AG04449 (cell line): ENCODE data around the gene TNRC6C.
"Not testable (repeated sequence)": the region's sequence is repeated elsewhere in the genome, so short reads cannot be mapped to it uniquely, and the experiment has no call there.

Source experiments
- CTCF ChIA-PET: fragments of 350-600 bp; formaldehyde crosslinking; extraction: SDS; loops from one replicate; lab custom pipeline; 2021; ENCODE audit warnings: antibody characterized with exemption; lab: Yijun Ruan, JAX
- POLR2A ChIA-PET: fragments of 400-600, 350-600 bp; formaldehyde crosslinking; extraction: SDS; loops from one replicate; lab custom pipeline; 2020; ENCODE audit warnings: antibody characterized with exemption, inconsistent platforms; lab: Yijun Ruan, JAX
- DNase-seq: peaks from one replicate; pipeline ENCODE4 v3.0.0-alpha.2; 2010; ENCODE audit warnings: low read depth, low spot score
- H3K4me3 ChIP-seq: 2 replicates; pipeline ENCODE4 v1.5.1; 2011; ENCODE audit warnings: low read depth, mild to moderate bottlenecking, control low read depth, low read length
- CTCF ChIP-seq: IDR thresholded peaks from one replicate; pipeline ENCODE4 v1.5.1; 2011; ENCODE audit warnings: mild to moderate bottlenecking, moderate library complexity, low read length, control low read depth, inconsistent platforms; ENCODE audit not compliant: insufficient read depth; ENCODE audit errors: missing control alignments

The TNRC6C gene

GRCh38 chr17:78072961-78073360 is 114.5 kb downstream of the TNRC6C start:
- ChIA-PET CTCF (no interaction called here), POLR2A (no interaction called here)
- no peak for DNase-seq
- H3K4me3 ChIP-seq, result no peak overlapping the region
- no peak for TF ChIP-seq CTCF

- CTCF ChIA-PET, result no interaction called here
- no peak for DNase-seq
- POLR2A ChIA-PET, result no interaction called here
- H3K4me3 ChIP-seq, result no peak overlapping the region
- no peak for TF ChIP-seq CTCF
These were observed 116.5 kb downstream of the TNRC6C start for GRCh38 chr17:78075011-78075410.

GRCh38 chr17:78075545-78075944 is 117.0 kb downstream of the TNRC6C start:
- CTCF ChIA-PET, result no interaction called here
- TF ChIP-seq CTCF, result no peak
- H3K4me3 ChIP-seq, result no peak overlapping the region
- DNase-seq, result no peak
- POLR2A ChIA-PET, result no interaction called here

- H3K4me3 ChIP-seq, result no peak overlapping the region
- no peak for DNase-seq
- ChIA-PET CTCF (no interaction called here), POLR2A (no interaction called here)
- TF ChIP-seq CTCF, result no peak
These were observed 120.8 kb downstream of the TNRC6C start for GRCh38 chr17:78079253-78079652.

- no peak overlapping the region for H3K4me3 ChIP-seq
- TF ChIP-seq CTCF, result no peak
- DNase-seq, result no peak
- CTCF ChIA-PET, result interaction anchor here (0.5 to 5.7 kb wide), 2 partner anchors 19 to 62 kb away, joined by 3 to 37 read pairs; no protein-coding TSS in a partner anchor
- POLR2A ChIA-PET, result no interaction called here
These were observed 123.0 kb downstream of the TNRC6C start for GRCh38 chr17:78081551-78081950.

DNA sequence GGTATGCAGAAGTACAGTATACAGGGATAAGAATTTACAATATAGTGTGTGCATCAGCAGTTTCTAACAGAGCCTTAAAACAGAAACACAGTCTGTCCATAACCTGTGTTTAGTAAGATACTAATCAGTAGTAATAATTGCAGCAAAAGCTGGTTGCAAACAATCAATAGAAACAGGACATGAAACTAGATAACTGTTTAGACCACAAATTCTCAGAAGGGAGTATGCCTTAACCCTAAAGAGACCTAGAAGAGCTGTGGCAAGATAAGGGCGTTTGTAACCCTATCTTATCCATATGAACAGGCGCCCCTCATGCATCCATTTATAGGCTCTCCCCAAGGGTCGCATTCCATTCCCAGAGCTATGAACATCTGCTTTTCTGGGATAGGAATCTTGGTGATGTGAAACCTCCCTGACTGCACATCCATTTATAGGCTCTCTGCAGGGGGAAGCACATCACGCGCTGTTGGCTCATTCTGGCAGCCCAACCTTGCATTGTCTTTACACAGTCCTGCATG is 123.9 kb downstream of the TNRC6C start:
- CTCF ChIA-PET, result interaction anchor here (0.9 to 5.7 kb wide), 4 partner anchors 12 to 62 kb away, joined by 4 to 37 read pairs (median 14); no protein-coding TSS in a partner anchor
- POLR2A ChIA-PET, H3K4me3 ChIP-seq, DNase-seq: not testable (repeated sequence)

DNA sequence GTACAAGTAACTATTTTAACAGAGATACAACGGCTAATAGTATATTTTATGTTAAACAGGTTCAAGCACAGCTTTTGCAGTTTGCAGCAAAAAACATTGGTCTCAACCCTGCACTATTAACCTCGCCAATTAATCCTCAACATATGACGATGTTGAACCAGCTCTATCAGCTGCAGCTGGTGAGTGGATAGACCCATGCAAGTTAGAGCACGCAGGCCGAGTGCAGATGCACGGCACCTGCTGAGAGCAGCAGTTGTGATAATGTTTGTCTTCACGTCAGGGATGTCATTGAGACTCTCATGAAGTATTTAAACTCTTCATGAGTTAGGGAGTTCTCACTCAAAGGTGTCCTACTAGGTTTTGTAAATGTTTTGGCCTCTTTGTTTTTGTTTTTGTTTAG is 124.5 kb downstream of the TNRC6C start:
- DNase-seq, result no peak
- ChIA-PET CTCF (interaction anchor here (0.8 to 5.7 kb wide), 7 partner anchors 9 to 63 kb away, joined by 3 to 37 read pairs (median 4); no protein-coding TSS in a partner anchor), POLR2A (no interaction called here)
- TF ChIP-seq CTCF, result no peak
- no peak overlapping the region for H3K4me3 ChIP-seq
